ENCODE measurements around the gene SORCS2.

The SORCS2 gene

DNA sequence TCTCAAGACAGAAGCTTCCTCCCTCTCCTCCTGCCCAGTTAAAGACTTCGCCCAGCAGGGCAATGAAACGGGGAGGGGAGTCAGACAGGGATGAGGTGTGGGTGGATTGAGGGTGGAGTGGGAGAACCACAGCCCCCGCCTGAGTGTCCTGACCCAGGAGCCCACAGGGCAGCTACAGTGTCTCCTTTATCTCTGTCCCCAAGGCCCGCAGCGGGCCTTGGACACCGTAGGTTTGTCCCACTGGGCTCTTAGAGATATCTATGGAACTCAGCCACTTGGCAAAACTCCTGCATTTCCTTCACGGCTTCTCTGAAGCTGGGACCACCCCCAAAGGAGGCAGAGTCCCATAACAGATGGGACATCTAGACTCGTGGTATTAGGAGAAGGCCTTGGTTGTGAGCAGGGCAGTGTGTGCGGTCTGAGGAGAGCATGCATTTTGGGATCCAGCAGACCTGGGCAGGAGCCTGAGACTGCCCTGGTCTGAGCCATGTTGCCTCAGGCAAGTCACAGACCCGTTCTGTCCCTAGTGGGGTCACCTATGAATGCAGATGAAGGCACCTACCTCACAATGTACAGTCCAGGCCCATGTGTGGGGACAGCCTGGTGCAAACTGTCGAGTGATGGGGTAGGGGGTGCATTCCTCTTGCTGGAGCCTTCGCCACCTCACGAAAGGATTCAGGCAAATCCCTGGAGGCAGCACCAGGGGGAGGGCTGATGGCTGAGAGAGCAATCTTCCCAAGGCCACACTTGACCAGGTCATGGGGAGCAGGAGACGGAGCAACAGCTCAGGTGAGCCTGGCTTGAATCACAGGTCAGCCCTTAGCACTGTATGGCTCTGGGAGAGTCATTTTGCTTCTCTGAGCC lies 468.1 kb downstream of the SORCS2 start:
- FAIRE-seq, result no peak

DNA sequence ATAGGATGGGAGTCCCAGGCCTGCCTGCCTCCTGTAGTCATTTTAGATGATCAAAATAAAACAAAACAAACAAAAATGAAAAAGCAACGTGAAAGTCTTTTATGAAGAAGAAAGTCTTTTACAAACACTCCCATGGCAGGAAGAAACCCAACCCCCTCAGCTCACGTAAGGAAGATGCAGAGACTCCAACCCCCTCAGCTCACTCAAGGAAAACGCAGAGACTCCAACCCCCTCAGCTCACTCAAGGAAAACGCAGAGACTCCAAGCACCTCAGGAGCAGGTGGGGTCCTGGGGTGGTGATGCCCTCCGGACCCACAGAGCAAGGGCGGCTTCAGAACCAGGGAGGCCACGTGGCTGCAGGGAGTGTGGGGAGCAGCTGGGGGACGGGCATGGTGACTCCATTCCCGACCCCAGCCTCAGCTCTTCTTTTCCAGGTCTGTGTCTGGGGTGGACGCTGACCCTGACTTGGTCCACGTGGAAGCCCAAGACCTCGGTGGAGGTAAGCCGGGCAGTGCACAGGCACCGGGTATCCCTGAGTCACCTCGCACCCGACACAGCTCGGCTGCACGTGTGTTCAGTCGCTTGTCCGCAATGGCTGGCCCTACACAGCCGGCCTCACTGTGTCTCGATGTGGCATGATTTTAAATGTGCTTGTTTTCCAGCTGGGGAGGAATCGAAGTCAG lies 468.9 kb downstream of the SORCS2 start:
- FAIRE-seq (no peak), DNase-seq (ENCODE audit: insufficient read length, low spot score) (no peak)

More for the DNA sequence above, 468.1 kb downstream of the SORCS2 start:
- DNase-seq (ENCODE audit: insufficient read length, low spot score), result no peak

DNA sequence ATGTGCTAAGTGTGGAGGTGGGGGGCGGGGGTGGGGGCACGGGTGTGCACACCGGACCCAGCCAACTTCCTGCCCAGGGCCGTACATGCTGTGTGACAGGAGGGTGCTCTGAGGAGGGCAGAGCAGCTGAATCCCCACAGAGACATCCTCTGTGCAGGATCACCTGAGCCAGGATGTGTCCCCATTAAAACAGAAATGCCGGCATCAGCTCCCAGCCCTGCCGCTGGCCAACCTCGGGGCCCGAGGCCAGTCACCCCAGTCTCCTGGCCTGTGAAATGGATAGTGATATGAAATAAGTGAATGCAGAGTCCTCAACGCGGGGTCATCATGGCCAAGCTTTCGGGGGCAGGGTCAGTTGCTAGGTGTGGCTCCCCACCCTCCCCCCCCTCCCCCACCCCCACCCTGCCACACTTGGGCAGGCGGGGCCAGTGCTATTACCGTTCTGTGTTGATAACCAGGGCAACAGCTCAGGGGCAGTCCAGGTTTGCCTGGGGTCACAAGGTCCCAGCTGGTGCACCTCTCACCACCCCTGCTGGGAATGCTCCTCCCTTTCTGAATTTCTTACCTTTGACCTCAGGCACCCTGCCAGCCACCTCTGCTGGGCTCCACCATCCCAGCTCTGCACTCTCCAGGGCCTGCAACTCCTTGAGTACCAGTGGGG lies 469.6 kb downstream of the SORCS2 start:
- FAIRE-seq (no peak), DNase-seq (ENCODE audit: insufficient read length, low spot score) (no peak)

DNA sequence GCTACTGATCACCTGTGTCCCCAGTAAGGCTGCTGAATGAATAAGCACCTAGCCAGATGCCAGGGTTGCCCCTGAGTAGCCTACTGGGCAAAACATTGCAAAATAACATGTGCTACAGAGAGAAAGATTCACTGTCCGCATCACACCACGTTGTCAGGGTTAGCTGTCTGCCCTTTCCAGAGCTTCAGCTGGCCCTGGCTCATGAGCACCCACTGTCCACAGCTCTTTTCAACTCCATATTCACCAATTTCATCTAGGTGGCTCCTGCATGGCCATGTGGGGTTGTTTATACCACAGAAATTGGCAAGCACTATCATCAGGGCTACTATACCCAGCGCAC lies 470.1 kb downstream of the SORCS2 start:
- DNase-seq (ENCODE audit: insufficient read length, low spot score) (no peak), FAIRE-seq (no peak)

DNA sequence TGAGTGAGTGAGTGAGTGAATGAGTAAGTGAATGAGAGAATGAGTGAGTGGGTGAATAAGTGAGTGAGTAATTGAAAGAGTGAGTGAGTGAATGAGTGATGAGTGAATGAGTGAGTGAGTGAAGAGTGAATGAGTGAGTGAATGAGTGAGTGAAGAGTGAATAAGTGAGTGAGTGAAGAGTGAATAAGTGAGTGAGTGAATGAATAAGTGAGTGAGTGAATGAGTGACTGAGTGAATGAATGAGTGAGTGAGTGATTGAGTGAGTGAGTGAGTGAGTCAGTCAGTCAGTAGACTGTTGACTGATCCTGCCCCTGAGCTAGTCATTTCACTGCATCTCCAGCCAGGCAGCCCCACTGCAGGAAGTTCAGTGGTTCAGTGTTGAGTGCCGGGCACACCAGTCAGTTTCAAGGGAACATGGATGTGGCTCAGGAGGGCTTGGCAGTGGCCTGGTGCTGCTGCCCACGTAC lies 470.8 kb downstream of the SORCS2 start:
- no peak for DNase-seq (ENCODE audit: insufficient read length, low spot score)
- peak; percentile 77 for FAIRE-seq

DNA sequence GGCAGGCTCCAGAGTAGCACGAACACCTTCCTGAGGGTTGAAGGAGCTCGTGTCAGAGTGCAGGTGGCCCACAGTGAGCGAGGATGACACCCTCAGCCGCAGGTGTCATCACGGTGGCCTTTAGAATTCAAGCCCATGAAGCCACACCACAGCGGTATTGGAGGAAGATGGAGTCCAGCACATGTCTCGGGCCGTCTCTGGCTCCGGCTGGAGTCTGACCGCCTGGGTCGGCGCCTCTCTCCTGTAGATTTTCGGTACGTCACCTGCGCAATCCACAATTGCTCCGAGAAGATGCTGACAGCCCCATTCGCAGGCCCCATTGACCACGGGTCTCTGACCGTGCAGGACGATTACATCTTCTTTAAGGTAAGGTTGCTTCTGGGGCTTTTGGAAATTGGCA lies 471.8 kb downstream of the SORCS2 start:
- FAIRE-seq (no peak), DNase-seq (ENCODE audit: insufficient read length, low spot score) (no peak)

DNA sequence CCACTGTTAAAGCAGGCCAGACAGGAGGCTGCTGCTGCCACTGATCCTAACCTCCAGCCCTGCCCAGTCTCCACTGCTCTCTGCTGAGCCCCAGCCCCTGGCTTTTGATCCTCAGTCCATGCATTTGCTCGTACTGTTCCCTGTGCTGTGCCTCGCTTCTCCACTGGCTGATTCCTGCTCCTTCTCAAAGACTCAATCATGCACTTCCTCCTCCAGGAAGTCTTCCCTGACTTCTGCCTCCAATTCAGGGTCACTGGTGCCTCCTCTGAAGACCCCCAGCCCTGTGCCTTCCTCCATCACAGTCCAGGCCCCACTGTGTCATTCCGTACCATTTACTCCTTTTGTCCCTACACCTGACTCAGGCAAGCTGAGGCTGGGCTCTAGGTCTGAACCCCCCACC lies 473.0 kb downstream of the SORCS2 start:
- FAIRE-seq (no peak), DNase-seq (ENCODE audit: insufficient read length, low spot score) (no peak)

DNA sequence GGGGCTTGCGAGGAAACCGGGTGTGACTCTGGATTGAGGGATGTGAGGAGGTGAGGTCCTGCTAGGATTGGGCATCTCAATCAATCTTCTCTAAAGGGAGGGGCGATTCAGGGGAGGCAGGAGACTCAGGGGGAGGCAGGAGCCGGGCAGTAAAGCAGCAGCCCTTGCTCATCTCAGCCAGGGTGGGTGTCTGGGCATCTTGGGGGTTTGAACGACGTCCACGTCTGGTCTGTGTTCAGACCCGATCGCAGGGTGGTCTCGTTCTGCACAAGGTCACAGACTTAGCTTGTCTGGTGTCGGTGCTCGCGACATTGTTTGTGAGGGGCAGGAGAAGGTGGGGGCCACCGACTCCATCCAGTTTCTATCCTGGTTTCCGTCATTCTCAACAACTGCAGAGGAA lies 473.7 kb downstream of the SORCS2 start:
- FAIRE-seq, result no peak

DNA sequence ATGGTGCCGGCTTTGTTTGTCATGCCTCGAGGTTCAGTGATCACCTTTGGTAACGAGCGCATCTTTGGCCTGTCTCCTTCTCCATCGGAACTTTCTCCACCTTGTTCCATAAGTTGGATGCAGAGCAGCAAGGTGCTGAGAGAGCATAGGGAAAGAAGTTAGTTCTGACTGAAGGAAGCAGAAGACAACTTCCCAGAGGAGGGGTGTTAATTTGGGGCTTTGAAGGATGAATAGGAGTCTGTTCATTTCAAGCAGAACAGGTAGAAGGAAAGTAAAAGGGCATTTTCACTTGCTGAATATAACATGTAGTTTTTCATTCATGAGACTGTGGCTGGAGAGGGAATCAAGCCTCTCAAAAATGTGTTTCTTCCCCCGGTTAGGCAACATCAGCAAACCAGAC lies 474.4 kb downstream of the SORCS2 start:
- FAIRE-seq, result no peak
- DNase-seq (ENCODE audit: insufficient read length, low spot score), result no peak

More for the DNA sequence above, 473.7 kb downstream of the SORCS2 start:
- no peak for DNase-seq (ENCODE audit: insufficient read length, low spot score)

DNA sequence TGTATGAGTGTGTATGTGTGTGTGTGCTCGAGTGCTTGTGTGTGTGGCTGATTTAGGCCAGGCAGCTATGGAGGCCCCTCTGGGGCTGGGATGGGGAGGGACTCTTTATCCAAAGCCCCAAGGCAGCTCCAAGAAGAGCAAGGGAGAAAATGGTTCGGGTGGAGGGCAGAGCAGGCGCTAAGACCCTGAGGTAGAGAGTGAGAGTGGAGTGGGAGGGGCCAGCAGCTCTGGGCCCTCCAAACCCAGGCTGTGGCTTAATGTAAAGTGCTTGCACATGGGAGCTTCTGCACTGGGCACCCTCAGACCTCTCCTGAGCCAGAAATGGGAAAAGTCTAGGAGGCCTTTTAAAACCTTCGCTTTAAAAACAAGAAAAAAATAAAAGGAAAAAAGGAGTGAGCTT lies 475.9 kb downstream of the SORCS2 start:
- FAIRE-seq (no peak), DNase-seq (ENCODE audit: insufficient read length, low spot score) (no peak)

DNA sequence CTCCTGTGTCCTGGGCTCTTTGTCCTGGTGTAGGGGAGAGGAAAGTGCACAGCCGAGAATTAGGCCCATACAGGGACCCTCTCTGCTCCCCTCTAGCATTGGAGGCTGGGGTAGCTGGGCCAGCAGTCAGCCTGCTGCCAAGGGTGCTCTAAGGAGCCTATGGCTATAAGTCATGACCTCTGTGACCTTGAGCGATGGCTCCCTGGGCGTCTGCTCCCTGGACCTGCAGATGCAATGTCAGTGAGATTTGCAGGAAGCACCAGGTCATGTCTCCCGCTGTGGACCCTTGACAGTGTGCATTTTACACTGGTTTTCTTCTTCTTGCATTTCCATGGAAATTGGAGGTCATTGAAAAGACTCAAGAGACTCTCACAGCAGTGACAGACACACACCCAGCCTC lies 476.5 kb downstream of the SORCS2 start:
- DNase-seq (ENCODE audit: insufficient read length, low spot score) (no peak), FAIRE-seq (no peak)

DNA sequence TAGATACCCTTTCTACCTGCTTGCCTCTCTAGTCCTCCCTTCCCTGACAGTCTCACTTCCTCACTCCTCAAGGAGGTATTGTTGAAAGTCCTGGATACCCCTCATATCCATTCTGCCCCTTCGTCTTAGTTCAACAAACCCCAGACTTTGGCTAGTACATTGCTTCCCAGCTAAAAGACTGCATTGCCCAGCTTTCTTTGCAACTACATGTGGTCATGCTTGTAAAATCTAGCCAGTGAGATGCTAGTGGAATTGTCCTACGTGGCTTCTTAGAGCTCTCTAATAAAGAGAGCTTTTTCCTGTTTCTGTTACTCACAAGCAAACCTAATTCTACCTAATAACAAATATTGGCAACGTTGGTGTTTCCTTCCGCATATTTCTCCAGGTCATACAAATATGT lies 480.3 kb downstream of the SORCS2 start:
- DNase-seq (ENCODE audit: insufficient read length, low spot score) (no peak), FAIRE-seq (no peak)

DNA sequence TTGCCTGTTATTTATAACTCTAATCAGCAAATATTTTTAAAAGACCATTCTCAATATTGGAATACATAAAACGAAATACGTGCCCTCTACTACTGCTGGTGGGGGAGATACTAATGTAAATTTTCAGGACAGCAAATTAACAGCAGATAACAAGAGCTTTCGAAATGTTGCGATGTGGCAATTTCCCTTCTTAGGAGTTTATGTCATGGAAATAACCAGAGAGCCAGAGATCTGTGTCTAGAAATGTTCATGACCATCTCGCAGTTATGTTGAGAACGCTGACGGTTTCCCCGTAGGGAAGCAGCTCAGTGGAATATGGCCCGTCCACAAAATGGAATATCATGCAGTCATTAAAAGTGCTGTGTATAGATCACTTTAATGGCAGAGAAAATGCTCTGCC lies 480.8 kb downstream of the SORCS2 start:
- FAIRE-seq, result no peak
- DNase-seq (ENCODE audit: insufficient read length, low spot score), result no peak

DNA sequence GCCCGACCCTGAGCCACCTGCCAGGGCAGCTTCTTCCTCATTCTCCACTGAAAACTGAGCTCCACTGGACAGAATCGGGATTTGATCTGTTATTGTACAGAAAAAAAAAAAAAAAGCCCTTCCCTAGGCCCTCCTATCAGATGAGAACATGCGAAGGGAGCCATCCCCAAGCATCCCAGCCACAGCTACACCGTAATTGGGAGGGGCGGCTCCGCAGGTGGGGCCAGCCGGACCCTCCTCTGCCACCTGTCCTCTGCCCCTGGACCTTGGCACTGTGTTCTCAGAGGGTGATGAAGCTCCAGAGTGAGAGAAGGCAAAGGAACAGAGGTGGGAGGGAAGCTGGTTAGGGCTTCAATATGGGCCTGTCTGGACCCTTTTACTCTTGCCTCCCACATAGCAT lies 482.4 kb downstream of the SORCS2 start:
- DNase-seq (ENCODE audit: insufficient read length, low spot score), result no peak
- FAIRE-seq, result no peak

DNA sequence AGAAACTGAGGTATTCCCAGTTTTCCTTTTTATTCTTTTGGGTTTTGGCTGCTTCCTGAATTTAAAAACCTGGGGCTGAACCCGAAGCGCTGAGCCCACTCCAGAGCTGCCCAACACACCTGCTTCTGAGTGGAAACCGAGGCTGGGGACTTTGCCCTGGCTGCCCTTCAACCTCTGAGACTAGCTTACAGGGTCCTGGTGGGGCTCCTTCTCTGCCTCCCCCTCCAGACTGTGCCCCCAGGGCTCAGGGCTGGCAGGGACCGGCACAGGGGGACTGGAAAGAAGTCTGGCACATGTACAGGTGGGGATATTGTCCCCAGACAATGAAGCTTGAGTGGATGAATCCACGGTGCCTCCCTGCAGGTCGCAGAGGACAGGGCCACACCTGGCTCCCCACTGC lies 482.8 kb downstream of the SORCS2 start:
- DNase-seq (ENCODE audit: insufficient read length, low spot score) (no peak), FAIRE-seq (no peak)

DNA sequence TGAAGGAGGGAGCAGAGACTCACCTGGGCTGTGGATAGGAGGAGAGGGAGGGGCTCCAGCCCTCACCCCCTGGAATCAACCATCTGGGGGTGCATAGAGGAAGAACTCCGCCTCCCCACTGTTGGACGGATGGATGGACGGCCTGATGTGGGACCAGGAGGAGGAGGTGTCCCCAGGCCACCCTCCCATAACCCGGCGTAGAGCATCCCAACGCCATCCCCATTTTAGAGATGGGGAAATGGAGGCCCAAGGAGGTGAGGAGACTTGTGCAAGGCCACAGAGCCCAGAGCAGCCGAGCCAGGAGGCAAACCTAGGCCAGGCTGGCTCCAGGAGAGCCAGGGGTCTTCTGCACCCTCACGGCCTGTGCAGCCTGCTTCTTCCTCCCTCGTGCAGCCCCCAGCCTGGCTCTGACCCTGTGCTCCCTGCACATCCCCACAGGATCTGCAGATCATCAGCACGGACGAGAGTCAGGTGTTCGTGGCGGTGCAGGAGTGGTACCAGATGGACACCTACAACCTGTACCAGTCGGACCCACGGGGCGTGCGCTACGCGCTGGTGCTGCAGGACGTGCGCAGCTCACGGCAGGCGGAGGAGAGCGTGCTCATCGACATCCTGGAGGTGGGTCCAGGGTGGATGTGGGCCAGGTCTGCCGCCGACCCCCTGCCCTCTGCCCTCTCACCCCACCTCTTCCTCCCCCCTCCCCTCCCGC lies 483.4 kb downstream of the SORCS2 start:
- DNase-seq (ENCODE audit: insufficient read length, low spot score) (no peak), FAIRE-seq (no peak)

DNA sequence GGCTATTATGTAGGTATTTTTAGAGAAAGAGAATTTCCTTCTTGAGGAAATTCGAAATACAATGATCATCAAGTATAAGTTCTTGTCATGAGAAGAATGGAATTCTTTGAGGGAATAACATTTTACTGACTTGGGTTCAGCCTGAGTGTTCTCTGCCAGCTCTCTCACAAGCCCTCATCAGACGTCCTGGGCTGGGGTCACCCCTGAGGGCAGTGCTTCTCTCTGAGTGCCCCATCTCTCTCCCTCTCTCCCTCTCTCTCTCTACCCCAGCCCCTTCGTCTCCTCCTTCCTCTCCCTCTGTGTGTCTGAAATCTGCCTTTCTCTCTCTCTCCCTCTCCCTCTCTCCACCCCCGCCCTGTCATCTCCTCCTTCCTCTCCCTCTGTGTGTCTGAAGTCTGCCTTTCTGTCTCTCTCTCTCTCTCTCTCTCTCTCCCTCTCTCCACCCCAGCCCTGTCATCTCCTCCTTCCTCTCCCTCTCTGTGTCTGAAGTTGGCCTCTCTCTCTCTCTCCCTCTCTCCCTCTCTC lies 484.1 kb downstream of the SORCS2 start:
- DNase-seq (ENCODE audit: insufficient read length, low spot score), result no peak
- FAIRE-seq, result no peak

DNA sequence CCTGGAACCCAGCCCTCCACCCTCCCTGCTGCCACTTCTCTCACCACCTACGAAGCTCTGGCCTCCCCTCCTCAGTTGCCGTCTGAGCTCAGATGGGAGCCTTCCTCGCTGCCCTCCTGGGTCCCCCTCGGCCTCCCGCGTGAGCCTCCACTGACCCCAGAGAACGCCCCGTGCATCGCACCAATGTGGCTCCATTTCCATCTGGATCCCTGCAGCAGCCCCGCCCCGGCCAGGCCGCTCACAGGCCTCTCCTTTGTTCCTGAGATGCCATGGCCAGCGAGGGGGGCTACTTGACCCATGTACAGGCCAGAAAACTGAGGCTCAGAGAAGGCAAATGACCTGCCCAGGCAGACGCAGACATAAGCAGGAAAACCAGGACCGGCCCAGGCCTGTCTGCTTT lies 484.7 kb downstream of the SORCS2 start:
- no peak for DNase-seq (ENCODE audit: insufficient read length, low spot score)
- FAIRE-seq, result no peak

DNA sequence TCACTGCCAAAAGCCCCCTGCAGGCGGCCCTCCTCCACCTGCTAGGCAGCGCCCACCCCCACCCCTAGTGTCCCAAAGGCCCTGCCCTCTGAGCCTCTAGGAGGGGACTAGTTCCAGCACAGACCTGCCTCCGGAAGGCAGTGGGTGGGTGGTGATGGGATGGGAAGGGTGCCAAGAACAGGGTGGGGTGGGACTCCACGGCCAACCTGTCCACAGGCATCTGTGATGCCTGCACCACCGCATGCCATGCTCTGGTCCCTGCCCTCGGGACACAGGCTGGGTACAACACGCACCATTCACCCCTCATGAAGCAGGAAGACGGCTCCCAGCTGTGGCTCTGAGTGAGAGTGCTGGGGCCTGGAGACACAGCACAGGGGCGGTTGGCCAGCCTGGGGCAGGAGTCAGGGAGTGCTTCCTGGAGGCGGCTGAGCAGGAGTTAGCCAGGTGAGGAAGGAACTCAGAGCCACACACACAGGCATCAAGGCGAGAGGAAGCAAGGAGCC lies 485.5 kb downstream of the SORCS2 start:
- FAIRE-seq (no peak), DNase-seq (ENCODE audit: insufficient read length, low spot score) (no peak)

DNA sequence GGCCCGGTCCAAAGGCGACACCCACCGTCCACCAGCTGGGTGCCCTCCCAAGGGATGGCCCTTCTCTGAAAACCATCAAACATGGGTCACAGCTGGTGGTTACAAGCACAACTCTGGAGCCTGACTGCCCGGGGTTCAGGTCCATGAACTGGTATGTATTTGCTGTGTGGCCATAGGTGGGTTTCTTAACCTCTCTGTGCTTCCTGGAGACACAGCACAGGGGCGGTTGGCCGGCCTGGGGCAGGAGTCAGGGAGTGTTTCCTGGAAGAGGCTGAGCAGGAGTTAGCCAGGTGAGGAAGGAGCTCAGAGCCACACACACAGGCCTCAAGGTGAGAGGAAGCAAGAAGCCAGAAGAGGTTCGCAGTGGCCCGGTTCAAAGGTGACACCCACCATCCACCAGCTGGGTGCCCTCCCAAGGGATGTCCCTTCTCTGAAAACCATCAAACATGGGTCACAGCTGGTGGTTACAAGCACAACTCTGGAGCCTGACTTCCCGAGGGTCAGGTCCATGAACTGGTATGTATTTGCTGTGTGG lies 486.0 kb downstream of the SORCS2 start:
- no peak for DNase-seq (ENCODE audit: insufficient read length, low spot score)
- no peak for FAIRE-seq
